HG03108 (cell line): ENCODE results near the gene ATP2A1.
"Not testable (repeated sequence)": the region's sequence is repeated elsewhere in the genome, so short reads cannot be mapped to it uniquely, and the experiment has no call there.

Experiments
- ATAC-seq: cut with Tn5 transposase; IDR thresholded peaks from one replicate; pipeline ENCODE4 v1.9.1; 2021; ENCODE audit warnings: moderate library complexity; ENCODE audit not compliant: unreplicated experiment

Gene ATP2A1

GRCh38 chr16:28880589-28880915 lies 2.3 kb downstream of the ATP2A1 start:
- no peak for ATAC-seq

GRCh38 chr16:28880955-28881354 lies 2.7 kb downstream of the ATP2A1 start:
- no peak for ATAC-seq

GRCh38 chr16:28881565-28881964 lies 3.3 kb downstream of the ATP2A1 start:
- not testable (repeated sequence) for ATAC-seq

GRCh38 chr16:28882551-28883160 lies 4.4 kb downstream of the ATP2A1 start:
- ATAC-seq = no peak

GRCh38 chr16:28883221-28883996 lies 5.1 kb downstream of the ATP2A1 start:
- ATAC-seq = no peak

GRCh38 chr16:28884045-28884444 lies 5.8 kb downstream of the ATP2A1 start:
- ATAC-seq = no peak

- no peak for ATAC-seq
Measured at GRCh38 chr16:28886945-28887344, 8.7 kb downstream of the ATP2A1 start.

- ATAC-seq = not testable (repeated sequence)
Measured at GRCh38 chr16:28890355-28890754, 12.1 kb downstream of the ATP2A1 start.

GRCh38 chr16:28891964-28892890 lies 13.9 kb downstream of the ATP2A1 start:
- no peak for ATAC-seq

- ATAC-seq = no peak
Measured at GRCh38 chr16:28893291-28893690, 15.0 kb downstream of the ATP2A1 start.

- ATAC-seq = no peak
Measured at GRCh38 chr16:28895609-28896008, 17.3 kb downstream of the ATP2A1 start.

- ATAC-seq = no peak
Measured at GRCh38 chr16:28897826-28898225, 19.5 kb downstream of the ATP2A1 start.

- no peak for ATAC-seq
Measured at GRCh38 chr16:28898266-28898665, 20.0 kb downstream of the ATP2A1 start.

- ATAC-seq = no peak
Measured at GRCh38 chr16:28898942-28899341, 20.7 kb downstream of the ATP2A1 start.

- ATAC-seq = no peak
Measured at GRCh38 chr16:28899882-28900590, 21.7 kb downstream of the ATP2A1 start.

GRCh38 chr16:28900601-28901000 lies 22.3 kb downstream of the ATP2A1 start:
- no peak for ATAC-seq

GRCh38 chr16:28901862-28902261 lies 23.6 kb downstream of the ATP2A1 start:
- ATAC-seq = no peak

- ATAC-seq = no peak
Measured at GRCh38 chr16:28902909-28903308, 24.6 kb downstream of the ATP2A1 start.

- ATAC-seq = no peak
Measured at GRCh38 chr16:28903344-28904042, 25.2 kb downstream of the ATP2A1 start.

GRCh38 chr16:28904363-28904762 lies 26.1 kb downstream of the ATP2A1 start:
- ATAC-seq = no peak
